Erythroblast (primary cell): ENCODE results near the gene DAZAP1.

Experiments
- GATA1 ChIP-seq: IDR thresholded peaks from 2 replicates; pipeline ENCODE4 v1.6.1; 2011; ENCODE audit warnings: low read depth, mild to moderate bottlenecking, control low read depth, low read length, moderate library complexity
- POLR2A ChIP-seq: IDR thresholded peaks from 2 replicates; pipeline ENCODE4 v1.6.1; 2011; ENCODE audit warnings: mild to moderate bottlenecking, low read length

- TF ChIP-seq POLR2A (no peak), GATA1 (no peak)
These were observed 43.2 kb upstream of the DAZAP1 start for GRCh38 chr19:1364070-1364704.
